Loucy (cell line): ENCODE measurements around the gene PIGU.

Experiments
- CTCF ChIP-seq: fragments of 200-600 bp; sonication (generic); conservative IDR thresholded peaks from 2 replicates; pipeline ENCODE4 v1.5.1; 2014; ENCODE audit warnings: mild to moderate bottlenecking, antibody characterized with exemption, low read length
- EZH2phosphoT487 ChIP-seq: fragments of 200-600 bp; IDR thresholded peaks from 2 replicates; pipeline ENCODE4 v1.6.1; 2018; ENCODE audit warnings: antibody characterized with exemption, mild to moderate bottlenecking, moderate library complexity, borderline replicate concordance

- TF ChIP-seq CTCF (no peak), EZH2phosphoT487 (no peak)
Observed at GRCh38 chr20:34531608-34532265, 145.2 kb downstream of the PIGU start.
